ENCODE measurements around the gene CYP1B1. TPM values are rescaled to one million over a fixed set of nuclear protein-coding genes. Genes with fewer than 3 reads are reported as not detected.
"Not testable (repeated sequence)": the region's sequence is repeated elsewhere in the genome, so short reads cannot be mapped to it uniquely, and the experiment has no call there.

Gene CYP1B1
- total RNA-seq, 6 donors from 2014 or later = 12.2 to 86.9 (median 26.1) TPM

GRCh38 chr2:38026846-38027245, 49.1 kb downstream of the CYP1B1 start:
- 71 to 72% methylated on average over 2 of the region's 2 CpGs for WGBS, 2 donors
- H3K9me3 ChIP-seq = no peaks in the 10 kb centered on the region
- TF ChIP-seq, protein P1, sequence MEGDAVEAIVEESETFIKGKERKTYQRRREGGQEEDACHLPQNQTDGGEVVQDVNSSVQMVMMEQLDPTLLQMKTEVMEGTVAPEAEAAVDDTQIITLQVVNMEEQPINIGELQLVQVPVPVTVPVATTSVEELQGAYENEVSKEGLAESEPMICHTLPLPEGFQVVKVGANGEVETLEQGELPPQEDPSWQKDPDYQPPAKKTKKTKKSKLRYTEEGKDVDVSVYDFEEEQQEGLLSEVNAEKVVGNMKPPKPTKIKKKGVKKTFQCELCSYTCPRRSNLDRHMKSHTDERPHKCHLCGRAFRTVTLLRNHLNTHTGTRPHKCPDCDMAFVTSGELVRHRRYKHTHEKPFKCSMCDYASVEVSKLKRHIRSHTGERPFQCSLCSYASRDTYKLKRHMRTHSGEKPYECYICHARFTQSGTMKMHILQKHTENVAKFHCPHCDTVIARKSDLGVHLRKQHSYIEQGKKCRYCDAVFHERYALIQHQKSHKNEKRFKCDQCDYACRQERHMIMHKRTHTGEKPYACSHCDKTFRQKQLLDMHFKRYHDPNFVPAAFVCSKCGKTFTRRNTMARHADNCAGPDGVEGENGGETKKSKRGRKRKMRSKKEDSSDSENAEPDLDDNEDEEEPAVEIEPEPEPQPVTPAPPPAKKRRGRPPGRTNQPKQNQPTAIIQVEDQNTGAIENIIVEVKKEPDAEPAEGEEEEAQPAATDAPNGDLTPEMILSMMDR (IDR thresholded peaks at IDR 0.05) = no peak
- TF ChIP-seq EP300 (IDR thresholded peaks at IDR 0.05) = no peak
- TF ChIP-seq POLR2AphosphoS5 (IDR thresholded peaks at IDR 0.05) = no peak
- no peaks in the 10 kb centered on the region for H3K27me3 ChIP-seq
- no peaks in the 10 kb centered on the region for H3K4me1 ChIP-seq
- H3K36me3 ChIP-seq = no peaks in the 10 kb centered on the region
- H3K27ac ChIP-seq = no peak overlapping the region
- ATAC-seq (ENCODE audit: low FRiP score in 2 of 2) (no peak), DNase-seq (no peak)
- no peak overlapping the region for H3K4me3 ChIP-seq

GRCh38 chr2:38021589-38021988, 54.4 kb downstream of the CYP1B1 start:
- 90 to 94% methylated on average over 9 of the region's 9 CpGs for WGBS, 2 donors
- no peak for DNase-seq

GRCh38 chr2:38020359-38021069, 55.4 kb downstream of the CYP1B1 start:
- WGBS, 2 donors = 94 to 98% methylated on average over 13 to 31 of the region's 33 CpGs
- peak in 1 of 2 donors; percentile 73 for DNase-seq
- not testable (repeated sequence) for H3K36me3 ChIP-seq; H3K4me1 ChIP-seq; H3K27me3 ChIP-seq; H3K27ac ChIP-seq; ATAC-seq (ENCODE audit: low FRiP score in 2 of 2); H3K9me3 ChIP-seq; H3K4me3 ChIP-seq

More at GRCh38 chr2:38021589-38021988, 54.4 kb downstream of the CYP1B1 start:
- Histone ChIP-seq H3K4me1 (no peaks in the 10 kb centered on the region), H3K27me3 (no peaks in the 10 kb centered on the region), H3K36me3 (no peaks in the 10 kb centered on the region), H3K4me3 (no peak overlapping the region), H3K27ac (no peak overlapping the region), H3K9me3 (no peaks in the 10 kb centered on the region)
- ATAC-seq (ENCODE audit: low FRiP score in 2 of 2) = no peak
- TF ChIP-seq, protein P1 (IDR thresholded peaks at IDR 0.05) = no peak
- TF ChIP-seq POLR2AphosphoS5 (IDR thresholded peaks at IDR 0.05) (no peak), EP300 (IDR thresholded peaks at IDR 0.05) (no peak), POLR2A (IDR thresholded peaks at IDR 0.05) (no peak)

DNA sequence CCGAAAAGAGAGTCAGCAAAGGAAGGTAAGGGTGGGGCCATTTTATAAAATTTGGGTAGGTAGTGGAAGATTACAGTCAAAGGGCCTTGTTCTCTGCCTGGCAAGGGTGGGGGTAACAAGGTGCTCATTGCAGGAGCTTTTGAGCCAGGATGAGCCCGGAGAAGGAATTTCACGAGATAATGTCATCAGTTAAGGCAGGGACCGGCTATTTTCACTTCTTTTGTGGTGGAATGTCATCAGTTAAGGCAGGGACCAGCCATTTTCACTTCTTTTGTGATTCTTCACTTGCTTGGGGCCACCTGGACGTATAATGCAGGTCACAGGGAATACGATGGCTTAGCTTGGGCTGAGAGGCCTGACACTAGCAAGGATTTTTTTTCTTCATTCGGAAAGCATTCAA, 58.1 kb downstream of the CYP1B1 start:
- Histone ChIP-seq H3K9me3 (no peaks in the 10 kb centered on the region), H3K4me1 (no peaks in the 10 kb centered on the region), H3K27me3 (no peaks in the 10 kb centered on the region), H3K4me3 (no peak overlapping the region), H3K36me3 (no peaks in the 10 kb centered on the region), H3K27ac (no peak overlapping the region)
- no peak for DNase-seq
- TF ChIP-seq, protein P1 (IDR thresholded peaks at IDR 0.05) = no peak
- TF ChIP-seq EP300 (IDR thresholded peaks at IDR 0.05) (no peak), POLR2A (IDR thresholded peaks at IDR 0.05) (no peak), POLR2AphosphoS5 (IDR thresholded peaks at IDR 0.05) (no peak)
- 86 to 88% methylated on average over 7 of the region's 7 CpGs for WGBS, 2 donors
- ATAC-seq (ENCODE audit: low FRiP score in 2 of 2) = no peak

Other genes with a start within 250 kb of the CYP1B1 start
- 10 to 100 TPM in 5 of 6 donors, 1 to 10 TPM in 1; 9.3 to 31.9 (median 17.0) TPM for gene RMDN2, start 150.9 kb downstream of the CYP1B1 start, total RNA-seq

Measured in upper lobe of left lung (tissue), 6 donors.